ENCODE results near the gene SEMA6D.

- TF ChIP-seq, protein P1, sequence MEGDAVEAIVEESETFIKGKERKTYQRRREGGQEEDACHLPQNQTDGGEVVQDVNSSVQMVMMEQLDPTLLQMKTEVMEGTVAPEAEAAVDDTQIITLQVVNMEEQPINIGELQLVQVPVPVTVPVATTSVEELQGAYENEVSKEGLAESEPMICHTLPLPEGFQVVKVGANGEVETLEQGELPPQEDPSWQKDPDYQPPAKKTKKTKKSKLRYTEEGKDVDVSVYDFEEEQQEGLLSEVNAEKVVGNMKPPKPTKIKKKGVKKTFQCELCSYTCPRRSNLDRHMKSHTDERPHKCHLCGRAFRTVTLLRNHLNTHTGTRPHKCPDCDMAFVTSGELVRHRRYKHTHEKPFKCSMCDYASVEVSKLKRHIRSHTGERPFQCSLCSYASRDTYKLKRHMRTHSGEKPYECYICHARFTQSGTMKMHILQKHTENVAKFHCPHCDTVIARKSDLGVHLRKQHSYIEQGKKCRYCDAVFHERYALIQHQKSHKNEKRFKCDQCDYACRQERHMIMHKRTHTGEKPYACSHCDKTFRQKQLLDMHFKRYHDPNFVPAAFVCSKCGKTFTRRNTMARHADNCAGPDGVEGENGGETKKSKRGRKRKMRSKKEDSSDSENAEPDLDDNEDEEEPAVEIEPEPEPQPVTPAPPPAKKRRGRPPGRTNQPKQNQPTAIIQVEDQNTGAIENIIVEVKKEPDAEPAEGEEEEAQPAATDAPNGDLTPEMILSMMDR (IDR thresholded peaks at IDR 0.05) = no peak
- TF ChIP-seq, protein P2, sequence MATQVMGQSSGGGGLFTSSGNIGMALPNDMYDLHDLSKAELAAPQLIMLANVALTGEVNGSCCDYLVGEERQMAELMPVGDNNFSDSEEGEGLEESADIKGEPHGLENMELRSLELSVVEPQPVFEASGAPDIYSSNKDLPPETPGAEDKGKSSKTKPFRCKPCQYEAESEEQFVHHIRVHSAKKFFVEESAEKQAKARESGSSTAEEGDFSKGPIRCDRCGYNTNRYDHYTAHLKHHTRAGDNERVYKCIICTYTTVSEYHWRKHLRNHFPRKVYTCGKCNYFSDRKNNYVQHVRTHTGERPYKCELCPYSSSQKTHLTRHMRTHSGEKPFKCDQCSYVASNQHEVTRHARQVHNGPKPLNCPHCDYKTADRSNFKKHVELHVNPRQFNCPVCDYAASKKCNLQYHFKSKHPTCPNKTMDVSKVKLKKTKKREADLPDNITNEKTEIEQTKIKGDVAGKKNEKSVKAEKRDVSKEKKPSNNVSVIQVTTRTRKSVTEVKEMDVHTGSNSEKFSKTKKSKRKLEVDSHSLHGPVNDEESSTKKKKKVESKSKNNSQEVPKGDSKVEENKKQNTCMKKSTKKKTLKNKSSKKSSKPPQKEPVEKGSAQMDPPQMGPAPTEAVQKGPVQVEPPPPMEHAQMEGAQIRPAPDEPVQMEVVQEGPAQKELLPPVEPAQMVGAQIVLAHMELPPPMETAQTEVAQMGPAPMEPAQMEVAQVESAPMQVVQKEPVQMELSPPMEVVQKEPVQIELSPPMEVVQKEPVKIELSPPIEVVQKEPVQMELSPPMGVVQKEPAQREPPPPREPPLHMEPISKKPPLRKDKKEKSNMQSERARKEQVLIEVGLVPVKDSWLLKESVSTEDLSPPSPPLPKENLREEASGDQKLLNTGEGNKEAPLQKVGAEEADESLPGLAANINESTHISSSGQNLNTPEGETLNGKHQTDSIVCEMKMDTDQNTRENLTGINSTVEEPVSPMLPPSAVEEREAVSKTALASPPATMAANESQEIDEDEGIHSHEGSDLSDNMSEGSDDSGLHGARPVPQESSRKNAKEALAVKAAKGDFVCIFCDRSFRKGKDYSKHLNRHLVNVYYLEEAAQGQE (IDR thresholded peaks at IDR 0.05; ENCODE audit: insufficient read depth in 1 of 2, low read depth in 2 of 2, low read length in 1 of 2) = no peak
Measured at GRCh38 chr15:47725051-47725450, 7.7 kb downstream of the SEMA6D start.

All from Panc1 (cell line).